LNCaP clone FGC (cell line): ENCODE results near the gene ZNF608.

ENCODE experiments used
- DNase-seq: peaks from one replicate; pipeline ENCODE4 v3.0.0-alpha.2; 2011; ENCODE audit warnings: low read depth
- H3K4me3 ChIP-seq: 2 replicates; pipeline ENCODE4 v1.5.1; 2011; ENCODE audit warnings: mild to moderate bottlenecking, low read depth, low read length, control low read depth
- CTCF ChIP-seq: IDR thresholded peaks from 2 replicates; pipeline ENCODE4 v1.5.1; 2012; ENCODE audit warnings: mild to moderate bottlenecking; ENCODE audit not compliant: control insufficient read depth, insufficient read depth; ENCODE audit errors: extremely low read depth

The ZNF608 gene

GRCh38 chr5:124716169-124716568 is 30.3 kb downstream of the ZNF608 start:
- TF ChIP-seq CTCF: no peak
- H3K4me3 ChIP-seq: no peak overlapping the region
- no peak for DNase-seq

GRCh38 chr5:124714910-124715309 is 31.5 kb downstream of the ZNF608 start:
- no peak for DNase-seq
- no peak overlapping the region for H3K4me3 ChIP-seq
- TF ChIP-seq CTCF: no peak

- DNase-seq: no peak
- H3K4me3 ChIP-seq: no peak overlapping the region
- no peak for TF ChIP-seq CTCF
Measured at GRCh38 chr5:124713595-124713994, 32.8 kb downstream of the ZNF608 start.

- no peak for DNase-seq
- no peak overlapping the region for H3K4me3 ChIP-seq
- TF ChIP-seq CTCF: no peak
Measured at GRCh38 chr5:124712731-124713305, 33.6 kb downstream of the ZNF608 start.

GRCh38 chr5:124708086-124708485 is 38.4 kb downstream of the ZNF608 start:
- DNase-seq: no peak
- TF ChIP-seq CTCF: no peak

GRCh38 chr5:124707520-124707919 is 38.9 kb downstream of the ZNF608 start:
- DNase-seq: no peak
- no peak overlapping the region for H3K4me3 ChIP-seq
- TF ChIP-seq CTCF: no peak

More at GRCh38 chr5:124708086-124708485, 38.4 kb downstream of the ZNF608 start:
- H3K4me3 ChIP-seq: no peak overlapping the region

GRCh38 chr5:124706729-124707361 is 39.6 kb downstream of the ZNF608 start:
- no peak for DNase-seq
- H3K4me3 ChIP-seq: no peak overlapping the region

More at GRCh38 chr5:124706729-124707361, 39.6 kb downstream of the ZNF608 start:
- no peak for TF ChIP-seq CTCF
